Immature natural killer cell (primary cell): ENCODE data around the gene FNIP1. TPM values are rescaled to one million over a fixed set of nuclear protein-coding genes. Genes with fewer than 3 reads are reported as not detected.
"Not testable (repeated sequence)": the region's sequence is repeated elsewhere in the genome, so short reads cannot be mapped to it uniquely, and the experiment has no call there.

Experiments
- DNase-seq, 3 donors: peaks; one replicate each; pipeline ENCODE4 v3.0.0; 2022; ENCODE audit warnings: mixed read lengths in 1 of 3
- H3K27ac Mint-ChIP-seq, 6 donors: one replicate each; pipeline ENCODE4 v1.8.0; 2020; ENCODE audit warnings: mixed read lengths in 6 of 6, mild to moderate bottlenecking in 5 of 6, inconsistent platforms in 4 of 6, moderate library complexity in 3 of 6
- H3K27me3 Mint-ChIP-seq, 3 donors: one replicate each; pipeline ENCODE4 v1.8.0; 2020 to 2021; ENCODE audit warnings: low read depth in 3 of 3, mild to moderate bottlenecking in 3 of 3, mixed read lengths in 3 of 3, moderate library complexity in 3 of 3, inconsistent platforms in 1 of 3
- H3K36me3 Mint-ChIP-seq, 3 donors: one replicate each; pipeline ENCODE4 v1.8.0; 2020; ENCODE audit warnings: mixed read lengths in 3 of 3, inconsistent platforms in 2 of 3, mild to moderate bottlenecking in 2 of 3
- H3K4me1 Mint-ChIP-seq, 2 donors: one replicate each; pipeline ENCODE4 v1.8.0; 2020; ENCODE audit warnings: inconsistent platforms in 2 of 2, mild to moderate bottlenecking in 2 of 2, mixed read lengths in 2 of 2, moderate library complexity in 1 of 2
- H3K4me3 Mint-ChIP-seq, 5 donors: one replicate each; pipeline ENCODE4 v1.8.0; 2020; ENCODE audit warnings: mild to moderate bottlenecking in 5 of 5, mixed read lengths in 5 of 5, inconsistent platforms in 3 of 5, moderate library complexity in 3 of 5
- H3K9me3 Mint-ChIP-seq, 6 donors: one replicate each; pipeline ENCODE4 v1.8.0; 2020; ENCODE audit warnings: mild to moderate bottlenecking in 6 of 6, mixed read lengths in 6 of 6, inconsistent platforms in 4 of 6, moderate library complexity in 3 of 6
- polyA plus RNA-seq, 3 donors: library from polyadenylated mRNA; unstranded; fragments of 300-500 nt; fragmentation: Illumina TruSeq; gene quantifications; one replicate each; pipeline ENCODE4 v1.2.3, GENCODE V29; 2021

FNIP1 gene
- polyA plus RNA-seq, result 10 to 100 TPM; 11.3 to 21.9 (median 11.6) TPM

GRCh38 chr5:131796793-131797693, at the start of gene FNIP1:
Gene FNIP1 (minus strand): TSS chr5:131797017. CDS start chr5:131796921, 96 bp downstream.
- H3K4me1 Mint-ChIP-seq, result peaks cover 33 to 40% of the 10 kb centered on the region in 2 donors
- peak within 1 kb of the TSS; percentile 95 to 98 (median 96) for H3K4me3 Mint-ChIP-seq

DNA sequence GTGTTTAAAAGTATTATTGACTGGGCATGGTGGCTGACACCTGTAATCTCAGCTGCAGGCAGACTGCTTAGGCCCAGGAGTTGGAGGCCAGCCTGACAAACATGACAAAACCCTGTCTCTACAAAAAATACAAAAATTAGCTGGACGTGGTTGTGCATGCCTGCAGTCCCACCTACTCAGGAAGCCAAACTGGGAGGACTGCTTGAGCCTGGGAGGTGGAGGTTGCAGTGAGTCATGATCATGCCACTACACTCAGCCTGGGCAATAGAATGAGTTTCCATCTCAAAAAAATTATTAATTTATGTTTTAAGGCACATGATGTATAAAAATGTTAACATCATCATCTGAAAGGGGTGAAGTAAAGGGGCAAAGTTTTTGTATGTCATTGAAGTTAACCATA, 49.7 kb upstream of the FNIP1 start:
- Mint-ChIP-seq H3K4me3 (no peak overlapping the region), H3K4me1 (no peaks in the 10 kb centered on the region), H3K36me3 (peaks cover 18 to 44% (median 28%) of the 10 kb centered on the region in 3 donors), H3K9me3 (peaks cover 27 to 65% (median 48%) of the 10 kb centered on the region in 6 donors), H3K27ac (no peak overlapping the region), H3K27me3 (peaks cover 0 to 5% (median 4%) of the 10 kb centered on the region in 3 donors)
- DNase-seq, result no peak

More at GRCh38 chr5:131796793-131797693, at the start of gene FNIP1:
- Mint-ChIP-seq H3K27me3 (peaks cover 8 to 17% (median 8%) of the 10 kb centered on the region in 3 donors), H3K27ac (peak within 1 kb of the TSS; percentile 95 to 99 (median 98)), H3K36me3 (no peaks in the 10 kb centered on the region), H3K9me3 (no peaks in the 10 kb centered on the region)
- DNase-seq, result peak; percentile 97 to 98 (median 98)

- peaks cover 18 to 44% (median 28%) of the 10 kb centered on the region in 3 donors for H3K36me3 Mint-ChIP-seq
- DNase-seq, result no peak
- H3K27ac Mint-ChIP-seq, result no peak overlapping the region
- H3K9me3 Mint-ChIP-seq, result peaks cover 31 to 65% (median 48%) of the 10 kb centered on the region in 6 donors
- H3K27me3 Mint-ChIP-seq, result peaks cover 4 to 6% (median 5%) of the 10 kb centered on the region in 3 donors
- H3K4me1 Mint-ChIP-seq, result no peaks in the 10 kb centered on the region
- H3K4me3 Mint-ChIP-seq, result no peak overlapping the region
Observed at GRCh38 chr5:131845828-131846227, 49.0 kb upstream of the FNIP1 start.

DNA sequence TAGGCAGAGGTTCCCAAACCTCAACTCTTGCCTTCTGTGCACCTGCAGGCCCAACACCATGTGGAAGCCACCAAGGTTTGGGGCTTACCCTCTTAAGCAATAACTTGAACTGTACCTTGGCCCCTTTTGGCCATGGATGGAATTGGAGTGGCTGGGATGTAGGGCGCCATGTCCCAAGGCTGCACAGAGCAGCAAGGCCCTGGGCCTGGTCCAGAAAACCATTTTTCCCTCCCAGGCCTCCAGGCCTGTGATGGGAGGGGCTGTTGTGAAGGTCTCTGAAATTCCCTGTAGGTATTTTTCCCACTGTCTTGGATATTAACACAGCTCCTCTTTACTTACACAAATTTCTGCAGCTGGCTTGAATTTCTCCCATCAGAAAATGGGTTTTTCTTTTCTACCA, 46.2 kb upstream of the FNIP1 start:
- DNase-seq, H3K4me1 Mint-ChIP-seq, H3K4me3 Mint-ChIP-seq, H3K27ac Mint-ChIP-seq: not testable (repeated sequence)
- peaks cover 5 to 10% (median 10%) of the 10 kb centered on the region in 3 donors for H3K27me3 Mint-ChIP-seq
- peaks cover 20 to 66% (median 47%) of the 10 kb centered on the region in 6 donors for H3K9me3 Mint-ChIP-seq
- peaks cover 10 to 44% (median 32%) of the 10 kb centered on the region in 3 donors for H3K36me3 Mint-ChIP-seq

- not testable (repeated sequence) for H3K36me3 Mint-ChIP-seq, H3K27ac Mint-ChIP-seq, H3K27me3 Mint-ChIP-seq, H3K4me3 Mint-ChIP-seq, DNase-seq, H3K9me3 Mint-ChIP-seq
- H3K4me1 Mint-ChIP-seq, result peaks cover 13 to 26% of the 10 kb centered on the region in 2 donors
Observed at GRCh38 chr5:131832702-131833101, 35.9 kb upstream of the FNIP1 start.

- Mint-ChIP-seq H3K27ac (no peak overlapping the region), H3K27me3 (peaks cover 0 to 7% (median 6%) of the 10 kb centered on the region in 3 donors), H3K4me1 (peaks cover 5 to 9% of the 10 kb centered on the region in 2 donors), H3K9me3 (peaks cover 0 to 1% (median 0%) of the 10 kb centered on the region in 6 donors), H3K4me3 (no peak overlapping the region), H3K36me3 (peaks cover 0 to 14% (median 4%) of the 10 kb centered on the region in 3 donors)
- no peak for DNase-seq
Observed at GRCh38 chr5:131825404-131826013, 28.7 kb upstream of the FNIP1 start.

GRCh38 chr5:131824631-131825030, 27.8 kb upstream of the FNIP1 start:
- Mint-ChIP-seq H3K36me3 (peaks cover 0 to 14% (median 4%) of the 10 kb centered on the region in 3 donors), H3K9me3 (peaks cover 0 to 1% (median 0%) of the 10 kb centered on the region in 6 donors), H3K4me1 (peaks cover 5 to 6% of the 10 kb centered on the region in 2 donors), H3K4me3 (no peak overlapping the region), H3K27ac (no peak overlapping the region), H3K27me3 (peaks cover 0 to 8% (median 7%) of the 10 kb centered on the region in 3 donors)
- no peak for DNase-seq

- H3K36me3 Mint-ChIP-seq, result peaks cover 0 to 10% (median 0%) of the 10 kb centered on the region in 3 donors
- H3K4me3 Mint-ChIP-seq, result no peak overlapping the region
- DNase-seq, result no peak
- peaks cover 0 to 8% (median 2%) of the 10 kb centered on the region in 3 donors for H3K27me3 Mint-ChIP-seq
- H3K9me3 Mint-ChIP-seq, result no peaks in the 10 kb centered on the region
- no peak overlapping the region for H3K27ac Mint-ChIP-seq
- peaks cover 11 to 14% of the 10 kb centered on the region in 2 donors for H3K4me1 Mint-ChIP-seq
Observed at GRCh38 chr5:131821221-131821620, 24.4 kb upstream of the FNIP1 start.

- peak overlapping the region in 3 of 5 donors; percentile 20 to 59 (median 42) for H3K4me3 Mint-ChIP-seq
- H3K4me1 Mint-ChIP-seq, result peaks cover 11 to 14% of the 10 kb centered on the region in 2 donors
- H3K27me3 Mint-ChIP-seq, result peaks cover 2% of the 10 kb centered on the region in 3 donors
- no peaks in the 10 kb centered on the region for H3K9me3 Mint-ChIP-seq
- no peak for DNase-seq
- H3K36me3 Mint-ChIP-seq, result no peaks in the 10 kb centered on the region
- H3K27ac Mint-ChIP-seq, result peak overlapping the region in 4 of 6 donors; percentile 44 to 81 (median 64)
Observed at GRCh38 chr5:131818001-131818724, 21.3 kb upstream of the FNIP1 start.

DNA sequence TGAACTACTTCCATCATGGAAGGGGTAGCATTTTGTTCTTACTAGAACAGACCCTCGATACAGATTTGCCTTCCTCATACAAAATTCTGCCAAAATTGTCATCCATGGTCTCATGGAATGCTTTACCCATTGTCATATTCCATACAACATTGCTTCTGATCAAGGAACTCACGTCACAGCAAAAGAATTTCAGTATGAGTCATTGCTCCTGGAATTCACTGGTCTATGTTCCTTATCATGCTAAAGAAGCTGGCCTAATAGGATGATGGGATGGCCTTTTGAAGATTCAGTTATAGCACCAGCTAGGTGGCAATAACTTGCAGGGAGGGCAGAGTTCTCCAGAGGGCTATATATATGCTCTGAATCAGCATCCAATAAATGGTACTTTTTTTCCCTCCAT, 18.2 kb upstream of the FNIP1 start:
- no peak overlapping the region for H3K27ac Mint-ChIP-seq
- H3K27me3 Mint-ChIP-seq, result peaks cover 0 to 2% (median 0%) of the 10 kb centered on the region in 3 donors
- H3K4me1 Mint-ChIP-seq, result peaks cover 11 to 14% of the 10 kb centered on the region in 2 donors

GRCh38 chr5:131812371-131813160, 15.7 kb upstream of the FNIP1 start:
- Mint-ChIP-seq H3K4me1 (peaks cover 1 to 2% of the 10 kb centered on the region in 2 donors), H3K27ac (no peak overlapping the region), H3K36me3 (no peaks in the 10 kb centered on the region), H3K4me3 (no peak overlapping the region), H3K27me3 (peaks cover 0 to 2% (median under 1%) of the 10 kb centered on the region in 3 donors), H3K9me3 (no peaks in the 10 kb centered on the region)
- DNase-seq, result no peak

More for the DNA sequence above, 18.2 kb upstream of the FNIP1 start:
- H3K4me3 Mint-ChIP-seq, result no peak overlapping the region
- no peaks in the 10 kb centered on the region for H3K36me3 Mint-ChIP-seq
- DNase-seq, result no peak
- no peaks in the 10 kb centered on the region for H3K9me3 Mint-ChIP-seq

GRCh38 chr5:131810510-131811249, 13.9 kb upstream of the FNIP1 start:
- Mint-ChIP-seq H3K4me1 (no peaks in the 10 kb centered on the region), H3K4me3 (no peak overlapping the region), H3K27me3 (peaks cover 0 to 2% (median 2%) of the 10 kb centered on the region in 3 donors), H3K36me3 (no peaks in the 10 kb centered on the region), H3K9me3 (no peaks in the 10 kb centered on the region), H3K27ac (no peak overlapping the region)
- DNase-seq, result no peak
